Measurements from ENCODE around the gene GPC6. TPM values are rescaled to one million over a fixed set of nuclear protein-coding genes. Genes with fewer than 3 reads are reported as not detected.

The GPC6 gene
- total RNA-seq, 5 donors from 2014 or later (not counting 1 experiment from before 2014, with no cell fraction given), result 0.03 to 0.18 (median 0.06) TPM; not detected in 2

DNA sequence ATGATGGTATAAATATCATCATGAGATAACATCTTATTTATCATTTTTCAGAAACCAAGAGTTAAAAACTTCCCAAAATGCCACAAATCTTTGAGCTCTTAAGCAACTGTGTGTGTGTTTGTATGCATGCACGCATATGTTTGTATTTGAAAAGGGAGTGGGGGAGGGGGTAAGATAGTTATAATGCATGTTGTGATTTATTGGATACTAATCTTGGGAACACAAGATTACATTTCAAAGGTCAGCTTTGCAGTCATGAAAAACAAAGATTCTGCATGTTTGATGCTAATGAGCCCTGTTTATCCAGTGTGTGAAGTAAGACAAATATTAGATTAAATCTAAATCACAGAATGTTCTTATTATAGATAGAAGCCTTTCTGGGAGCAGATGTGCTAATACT lies 897.0 kb downstream of the GPC6 start:
- WGBS (ENCODE audit: insufficient coverage), result no CpG with 5 or more reads among the region's 1 CpG
- no peaks in the 10 kb centered on the region for H3K36me3 ChIP-seq (ENCODE audit: control insufficient read depth in 2 of 2, extremely low read depth in 1 of 2, insufficient read depth in 1 of 2, low read length in 1 of 2)
- Mint-ChIP-seq H3K27ac (no peak overlapping the region), H3K9me3 (peaks cover 0 to 3% (median 0%) of the 10 kb centered on the region in 3 donors), H3K27me3 (peaks cover 5 to 19% of the 10 kb centered on the region in 2 donors), H3K4me3 (no peak overlapping the region), H3K36me3 (no peaks in the 10 kb centered on the region), H3K4me1 (no peaks in the 10 kb centered on the region)
- H3K9me3 ChIP-seq, result no peaks in the 10 kb centered on the region
- ChIA-PET POLR2A (no interaction called here), CTCF (interaction anchor here (0.6 to 1.1 kb wide), 2 partner anchors 12 to 127 kb away, joined by 3 read pairs; no protein-coding TSS in a partner anchor)
- H3K27me3 ChIP-seq (replicated peaks in 1 of 2; ENCODE audit: control insufficient read depth in 2 of 2, extremely low read depth in 1 of 2, insufficient read depth in 2 of 2, low read length in 1 of 2), result peaks cover 0 to 3% of the 10 kb centered on the region in 2 experiments
- H3K4me1 ChIP-seq (ENCODE audit: control insufficient read depth in 1 of 2, extremely low read depth in 1 of 2, insufficient read depth in 2 of 2, low read length in 2 of 2), result no peaks in the 10 kb centered on the region
- DNase-seq, result no peak
- no peak for ATAC-seq (replicated peaks in 1 of 4)
- H3K4me3 ChIP-seq (ENCODE audit: control insufficient read depth in 1 of 2, extremely low read depth in 1 of 2, low read length in 1 of 2), result no peak overlapping the region
- no peak overlapping the region for H3K27ac ChIP-seq (ENCODE audit: low read length)

DNA sequence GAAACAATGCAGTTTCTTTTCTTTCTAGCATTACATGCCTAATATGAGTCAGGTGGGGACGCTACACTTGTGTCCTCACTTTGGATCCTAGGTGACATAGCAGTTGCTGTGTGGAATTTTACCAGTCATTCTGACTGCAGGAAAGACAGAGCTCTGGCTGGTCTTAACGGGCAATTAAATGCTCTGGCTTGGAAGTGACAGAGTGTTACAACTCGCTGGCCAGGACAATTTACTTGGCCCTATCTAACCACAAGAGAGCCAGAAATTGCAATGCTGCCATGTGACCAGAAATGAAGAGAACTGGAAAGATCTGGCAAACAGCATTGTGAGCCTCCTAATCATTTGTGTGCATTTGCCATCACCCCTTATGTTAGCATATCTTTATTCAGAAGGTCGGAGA lies 901.8 kb downstream of the GPC6 start:
- peaks cover 0 to 3% (median 0%) of the 10 kb centered on the region in 3 donors for H3K9me3 Mint-ChIP-seq
- Histone ChIP-seq H3K9me3 (no peaks in the 10 kb centered on the region), H3K36me3 (ENCODE audit: control insufficient read depth in 2 of 2, extremely low read depth in 1 of 2, insufficient read depth in 1 of 2, low read length in 1 of 2) (no peaks in the 10 kb centered on the region), H3K27me3 (replicated peaks in 1 of 2; ENCODE audit: control insufficient read depth in 2 of 2, extremely low read depth in 1 of 2, insufficient read depth in 2 of 2, low read length in 1 of 2) (no peaks in the 10 kb centered on the region), H3K4me3 (ENCODE audit: control insufficient read depth in 1 of 2, extremely low read depth in 1 of 2, low read length in 1 of 2) (no peak overlapping the region), H3K27ac (ENCODE audit: low read length) (no peak overlapping the region), H3K4me1 (ENCODE audit: control insufficient read depth in 1 of 2, extremely low read depth in 1 of 2, insufficient read depth in 2 of 2, low read length in 2 of 2) (no peaks in the 10 kb centered on the region)
- ATAC-seq (replicated peaks in 1 of 4), result no peak
- no peak for DNase-seq
- no peak overlapping the region for H3K27ac Mint-ChIP-seq
- no peak overlapping the region for H3K4me3 Mint-ChIP-seq
- ChIA-PET CTCF (no interaction called here), POLR2A (no interaction called here)
- no peaks in the 10 kb centered on the region for H3K4me1 Mint-ChIP-seq
- H3K27me3 Mint-ChIP-seq, result peaks cover 5 to 12% of the 10 kb centered on the region in 2 donors
- 77% methylated on average over 3 of the region's 4 CpGs for WGBS (ENCODE audit: insufficient coverage)
- H3K36me3 Mint-ChIP-seq, result no peaks in the 10 kb centered on the region

DNA sequence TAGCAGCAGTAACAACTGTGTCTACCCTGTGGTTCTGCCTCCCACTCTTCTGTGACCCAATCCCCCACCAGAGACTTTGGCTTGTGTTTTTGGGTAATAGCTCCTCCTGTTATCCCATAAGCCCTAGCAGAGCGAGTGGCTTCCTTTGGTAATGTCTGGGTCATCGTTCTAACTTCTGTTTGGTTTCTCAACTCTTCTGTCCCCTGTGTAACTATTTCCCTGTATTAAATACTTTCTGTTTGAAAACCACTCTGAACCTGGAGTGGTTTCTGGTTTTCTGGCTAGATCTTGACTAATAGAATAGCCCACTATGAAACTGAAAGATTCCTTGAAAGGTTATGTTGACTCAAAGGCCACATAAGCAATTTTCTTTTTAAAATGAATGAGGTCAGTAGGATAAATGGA lies 902.9 kb downstream of the GPC6 start:
- ATAC-seq (replicated peaks in 1 of 4) (no peak), DNase-seq (no peak)
- Histone ChIP-seq H3K9me3 (no peaks in the 10 kb centered on the region), H3K4me3 (ENCODE audit: control insufficient read depth in 1 of 2, extremely low read depth in 1 of 2, low read length in 1 of 2) (no peak overlapping the region), H3K27ac (ENCODE audit: low read length) (no peak overlapping the region), H3K4me1 (ENCODE audit: control insufficient read depth in 1 of 2, extremely low read depth in 1 of 2, insufficient read depth in 2 of 2, low read length in 2 of 2) (no peaks in the 10 kb centered on the region), H3K27me3 (replicated peaks in 1 of 2; ENCODE audit: control insufficient read depth in 2 of 2, extremely low read depth in 1 of 2, insufficient read depth in 2 of 2, low read length in 1 of 2) (no peaks in the 10 kb centered on the region), H3K36me3 (ENCODE audit: control insufficient read depth in 2 of 2, extremely low read depth in 1 of 2, insufficient read depth in 1 of 2, low read length in 1 of 2) (no peaks in the 10 kb centered on the region)
- Mint-ChIP-seq H3K9me3 (peaks cover 0 to 3% (median 0%) of the 10 kb centered on the region in 3 donors), H3K4me3 (no peak overlapping the region), H3K27ac (no peak overlapping the region), H3K27me3 (peaks cover 2 to 7% of the 10 kb centered on the region in 2 donors), H3K4me1 (no peaks in the 10 kb centered on the region), H3K36me3 (no peaks in the 10 kb centered on the region)
- POLR2A ChIA-PET, result no interaction called here
- WGBS (ENCODE audit: insufficient coverage), result no CpG with 5 or more reads among the region's 2 CpGs
- CTCF ChIA-PET, result interaction anchor here in 1 of 2 donors (0.6 kb wide), 1 partner anchor 174 kb away, joined by 5 read pairs; no protein-coding TSS in a partner anchor

DNA sequence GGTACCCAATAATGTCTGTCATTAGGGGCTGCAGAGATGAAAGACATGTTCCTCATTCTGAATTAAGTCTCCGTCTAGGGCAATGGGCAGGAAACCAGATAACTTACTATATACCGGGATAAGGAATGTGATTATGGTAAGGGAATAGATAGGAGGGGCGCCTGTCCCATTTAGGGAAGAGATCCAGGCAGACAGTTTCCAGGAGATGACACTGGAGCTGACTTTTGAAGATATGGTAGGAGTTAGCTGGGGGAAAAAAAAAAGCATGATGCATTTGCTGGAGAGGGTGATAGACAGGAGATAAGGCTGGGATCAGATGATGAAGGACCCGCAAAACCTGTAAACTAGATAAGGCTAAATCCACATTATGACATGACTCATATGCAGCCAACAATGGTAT lies 912.2 kb downstream of the GPC6 start:
- Mint-ChIP-seq H3K27ac (no peak overlapping the region), H3K27me3 (peaks cover 0 to 3% of the 10 kb centered on the region in 2 donors), H3K4me1 (no peaks in the 10 kb centered on the region), H3K9me3 (no peaks in the 10 kb centered on the region), H3K36me3 (no peaks in the 10 kb centered on the region), H3K4me3 (no peak overlapping the region)
- ATAC-seq (replicated peaks in 1 of 4), result no peak
- no peak for DNase-seq
- ChIA-PET POLR2A (interaction anchor here in 1 of 2 donors (1.0 kb wide), 1 partner anchor 14 kb away, joined by 3 read pairs; no protein-coding TSS in a partner anchor), CTCF (no interaction called here)
- H3K27me3 ChIP-seq (replicated peaks in 1 of 2; ENCODE audit: control insufficient read depth in 2 of 2, extremely low read depth in 1 of 2, insufficient read depth in 2 of 2, low read length in 1 of 2), result no peaks in the 10 kb centered on the region
- no peak overlapping the region for H3K27ac ChIP-seq (ENCODE audit: low read length)
- H3K4me1 ChIP-seq (ENCODE audit: control insufficient read depth in 1 of 2, extremely low read depth in 1 of 2, insufficient read depth in 2 of 2, low read length in 2 of 2), result no peaks in the 10 kb centered on the region
- H3K4me3 ChIP-seq (ENCODE audit: control insufficient read depth in 1 of 2, extremely low read depth in 1 of 2, low read length in 1 of 2), result no peak overlapping the region
- H3K36me3 ChIP-seq (ENCODE audit: control insufficient read depth in 2 of 2, extremely low read depth in 1 of 2, insufficient read depth in 1 of 2, low read length in 1 of 2), result no peaks in the 10 kb centered on the region
- no CpG with 5 or more reads among the region's 4 CpGs for WGBS (ENCODE audit: insufficient coverage)
- no peaks in the 10 kb centered on the region for H3K9me3 ChIP-seq

DNA sequence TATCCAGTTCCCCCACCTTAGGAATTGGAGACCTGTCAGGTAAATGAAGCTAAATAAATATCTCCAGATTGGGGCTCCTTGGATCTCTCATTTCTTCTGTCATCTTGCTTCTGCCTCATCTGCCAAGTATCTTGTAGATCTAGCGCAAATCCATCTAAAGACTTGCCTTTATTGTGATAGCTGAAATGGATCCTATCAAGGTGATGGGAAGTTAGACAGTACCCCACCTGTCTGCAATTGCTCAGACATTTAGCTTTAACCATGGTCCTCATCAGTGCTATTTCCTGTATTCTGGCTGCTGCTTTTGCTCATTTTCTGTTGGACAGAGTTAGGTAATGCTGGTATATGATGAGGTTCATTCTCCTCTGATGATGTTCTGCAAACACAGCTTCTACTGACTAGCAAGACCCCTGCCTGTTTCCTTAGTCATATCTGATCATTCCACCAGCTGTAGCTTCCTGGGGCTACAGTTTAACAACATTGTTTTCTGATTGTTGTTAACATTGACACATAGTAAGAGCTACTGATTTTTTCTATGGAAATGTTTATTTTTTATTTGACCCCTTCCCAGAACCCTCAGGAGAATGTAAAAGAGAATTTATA lies 912.9 kb downstream of the GPC6 start:
- peaks cover 0 to 3% of the 10 kb centered on the region in 2 donors for H3K27me3 Mint-ChIP-seq
- H3K36me3 ChIP-seq (ENCODE audit: control insufficient read depth in 2 of 2, extremely low read depth in 1 of 2, insufficient read depth in 1 of 2, low read length in 1 of 2), result no peaks in the 10 kb centered on the region
- H3K27ac Mint-ChIP-seq, result no peak overlapping the region
- no peak overlapping the region for H3K4me3 ChIP-seq (ENCODE audit: control insufficient read depth in 1 of 2, extremely low read depth in 1 of 2, low read length in 1 of 2)
- H3K4me1 ChIP-seq (ENCODE audit: control insufficient read depth in 1 of 2, extremely low read depth in 1 of 2, insufficient read depth in 2 of 2, low read length in 2 of 2), result no peaks in the 10 kb centered on the region
- ChIA-PET CTCF (no interaction called here), POLR2A (interaction anchor here in 1 of 2 donors (1.0 kb wide), 1 partner anchor 13 kb away, joined by 3 read pairs; no protein-coding TSS in a partner anchor)
- ATAC-seq (replicated peaks in 1 of 4) (no peak), DNase-seq (no peak)
- H3K9me3 ChIP-seq, result no peaks in the 10 kb centered on the region
- no peak overlapping the region for H3K4me3 Mint-ChIP-seq
- no peak overlapping the region for H3K27ac ChIP-seq (ENCODE audit: low read length)
- no peaks in the 10 kb centered on the region for H3K9me3 Mint-ChIP-seq
- H3K36me3 Mint-ChIP-seq, result no peaks in the 10 kb centered on the region
- no peaks in the 10 kb centered on the region for H3K4me1 Mint-ChIP-seq
- H3K27me3 ChIP-seq (replicated peaks in 1 of 2; ENCODE audit: control insufficient read depth in 2 of 2, extremely low read depth in 1 of 2, insufficient read depth in 2 of 2, low read length in 1 of 2), result no peaks in the 10 kb centered on the region
- WGBS (ENCODE audit: insufficient coverage), result no CpG with 5 or more reads among the region's 1 CpG

DNA sequence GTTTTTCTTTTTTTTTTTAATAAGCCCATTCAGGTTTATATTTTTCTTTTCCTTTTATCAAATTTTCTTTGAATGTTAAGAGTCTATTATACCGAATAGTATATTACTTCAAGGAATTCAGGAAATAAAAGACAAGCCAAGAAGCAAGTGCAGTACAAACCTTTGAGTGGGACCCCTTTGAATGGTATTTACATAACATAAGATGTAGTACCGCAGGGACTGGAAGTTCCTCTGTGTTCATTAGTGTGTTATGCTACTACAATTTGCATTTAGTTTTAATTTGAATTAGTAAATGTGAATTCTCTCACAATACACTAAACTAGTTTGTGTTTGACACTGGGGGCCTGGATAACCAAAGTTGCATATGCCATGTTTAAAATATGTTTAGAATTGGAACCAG lies 913.4 kb downstream of the GPC6 start:
- DNase-seq, result no peak
- no peak overlapping the region for H3K4me3 Mint-ChIP-seq
- H3K27ac ChIP-seq (ENCODE audit: low read length), result no peak overlapping the region
- ATAC-seq (replicated peaks in 1 of 4), result no peak
- H3K27me3 ChIP-seq (replicated peaks in 1 of 2; ENCODE audit: control insufficient read depth in 2 of 2, extremely low read depth in 1 of 2, insufficient read depth in 2 of 2, low read length in 1 of 2), result no peaks in the 10 kb centered on the region
- no peak overlapping the region for H3K27ac Mint-ChIP-seq
- CTCF ChIA-PET, result no interaction called here
- no CpG with 5 or more reads among the region's 2 CpGs for WGBS (ENCODE audit: insufficient coverage)
- no peaks in the 10 kb centered on the region for H3K4me1 ChIP-seq (ENCODE audit: control insufficient read depth in 1 of 2, extremely low read depth in 1 of 2, insufficient read depth in 2 of 2, low read length in 2 of 2)
- no peaks in the 10 kb centered on the region for H3K36me3 ChIP-seq (ENCODE audit: control insufficient read depth in 2 of 2, extremely low read depth in 1 of 2, insufficient read depth in 1 of 2, low read length in 1 of 2)
- no peaks in the 10 kb centered on the region for H3K9me3 ChIP-seq
- H3K4me1 Mint-ChIP-seq, result no peaks in the 10 kb centered on the region
- H3K36me3 Mint-ChIP-seq, result no peaks in the 10 kb centered on the region
- H3K27me3 Mint-ChIP-seq, result peaks cover 0 to 3% of the 10 kb centered on the region in 2 donors
- H3K9me3 Mint-ChIP-seq, result no peaks in the 10 kb centered on the region
- POLR2A ChIA-PET, result no interaction called here
- H3K4me3 ChIP-seq (ENCODE audit: control insufficient read depth in 1 of 2, extremely low read depth in 1 of 2, low read length in 1 of 2), result no peak overlapping the region

All from T-cell (primary cell).